ENCODE measurements around the gene PPP1R14C. TPM values are rescaled to one million over a fixed set of nuclear protein-coding genes. Genes with fewer than 3 reads are reported as not detected.

PPP1R14C gene
- total RNA-seq, 1 experiment from 2014 or later = 2.5 TPM

- peaks cover 3% of the 10 kb centered on the region for H3K27me3 Mint-ChIP-seq (ENCODE audit: insufficient read depth, unreplicated experiment)
- intact Hi-C loops (cut with micrococcal nuclease; ENCODE audit: unreplicated experiment) = no loop called here
- no peak for DNase-seq
- no peaks in the 10 kb centered on the region for H3K36me3 Mint-ChIP-seq (ENCODE audit: insufficient read depth, unreplicated experiment)
- no peaks in the 10 kb centered on the region for H3K9me3 ChIP-seq
- no peaks in the 10 kb centered on the region for H3K27me3 ChIP-seq (replicated peaks; ENCODE audit: control insufficient read depth, insufficient read depth, low read length)
- H3K4me1 Mint-ChIP-seq (ENCODE audit: low read depth, unreplicated experiment) = no peaks in the 10 kb centered on the region
- BruUV-seq (replicated peaks) = no TSS peak
- no peak overlapping the region for H3K4me3 Mint-ChIP-seq (ENCODE audit: unreplicated experiment)
- H3K36me3 ChIP-seq (ENCODE audit: control insufficient read depth, insufficient read depth, low read length) = no peaks in the 10 kb centered on the region
- ChIA-PET CTCF (no interaction called here), POLR2A (no interaction called here)
- H3K27ac Mint-ChIP-seq (ENCODE audit: unreplicated experiment) = no peak overlapping the region
- H3K9me3 Mint-ChIP-seq (ENCODE audit: unreplicated experiment) = peaks cover 10% of the 10 kb centered on the region
- TF ChIP-seq CTCF (IDR thresholded peaks at IDR 0.05; ENCODE audit: insufficient read depth in 1 of 2, low read depth in 1 of 2, low read length in 1 of 2, severe bottlenecking in 1 of 2, unreplicated experiment in 1 of 2) = no peak
- no peaks in the 10 kb centered on the region for H3K4me1 ChIP-seq
- H3K4me3 ChIP-seq (ENCODE audit: low read depth, low read length) = no peak overlapping the region
These were observed 78.0 kb downstream of the PPP1R14C start for GRCh38 chr6:150220634-150221551.

- no peaks in the 10 kb centered on the region for H3K36me3 Mint-ChIP-seq (ENCODE audit: insufficient read depth, unreplicated experiment)
- no peak overlapping the region for H3K4me3 Mint-ChIP-seq (ENCODE audit: unreplicated experiment)
- no peak for TF ChIP-seq CTCF (IDR thresholded peaks at IDR 0.05; ENCODE audit: insufficient read depth in 1 of 2, low read depth in 1 of 2, low read length in 1 of 2, severe bottlenecking in 1 of 2, unreplicated experiment in 1 of 2)
- no peaks in the 10 kb centered on the region for H3K4me1 Mint-ChIP-seq (ENCODE audit: low read depth, unreplicated experiment)
- peaks cover 3% of the 10 kb centered on the region for H3K27me3 Mint-ChIP-seq (ENCODE audit: insufficient read depth, unreplicated experiment)
- H3K4me1 ChIP-seq = no peaks in the 10 kb centered on the region
- peaks cover 10% of the 10 kb centered on the region for H3K9me3 Mint-ChIP-seq (ENCODE audit: unreplicated experiment)
- no peaks in the 10 kb centered on the region for H3K27me3 ChIP-seq (replicated peaks; ENCODE audit: control insufficient read depth, insufficient read depth, low read length)
- H3K36me3 ChIP-seq (ENCODE audit: control insufficient read depth, insufficient read depth, low read length) = no peaks in the 10 kb centered on the region
- DNase-seq = no peak
- no peak overlapping the region for H3K27ac Mint-ChIP-seq (ENCODE audit: unreplicated experiment)
- BruUV-seq (replicated peaks) = no TSS peak
- ChIA-PET CTCF (no interaction called here), POLR2A (no interaction called here)
- no peaks in the 10 kb centered on the region for H3K9me3 ChIP-seq
- no peak overlapping the region for H3K4me3 ChIP-seq (ENCODE audit: low read depth, low read length)
- intact Hi-C loops (cut with micrococcal nuclease; ENCODE audit: unreplicated experiment) = no loop called here
These were observed 82.0 kb downstream of the PPP1R14C start for GRCh38 chr6:150224820-150225219.

GRCh38 chr6:150227281-150227680 is 84.4 kb downstream of the PPP1R14C start:
- no peak for TF ChIP-seq CTCF (IDR thresholded peaks at IDR 0.05; ENCODE audit: insufficient read depth in 1 of 2, low read depth in 1 of 2, low read length in 1 of 2, severe bottlenecking in 1 of 2, unreplicated experiment in 1 of 2)
- Histone ChIP-seq H3K27me3 (replicated peaks; ENCODE audit: control insufficient read depth, insufficient read depth, low read length) (no peaks in the 10 kb centered on the region), H3K36me3 (ENCODE audit: control insufficient read depth, insufficient read depth, low read length) (no peaks in the 10 kb centered on the region), H3K4me1 (no peaks in the 10 kb centered on the region), H3K9me3 (no peaks in the 10 kb centered on the region), H3K4me3 (ENCODE audit: low read depth, low read length) (no peak overlapping the region)
- no peak for DNase-seq
- ChIA-PET CTCF (no interaction called here), POLR2A (no interaction called here)
- intact Hi-C loops (cut with micrococcal nuclease; ENCODE audit: unreplicated experiment) = no loop called here
- Mint-ChIP-seq H3K27ac (ENCODE audit: unreplicated experiment) (no peak overlapping the region), H3K4me1 (ENCODE audit: low read depth, unreplicated experiment) (no peaks in the 10 kb centered on the region), H3K36me3 (ENCODE audit: insufficient read depth, unreplicated experiment) (no peaks in the 10 kb centered on the region), H3K9me3 (ENCODE audit: unreplicated experiment) (peaks cover 10% of the 10 kb centered on the region), H3K27me3 (ENCODE audit: insufficient read depth, unreplicated experiment) (peaks cover 3% of the 10 kb centered on the region), H3K4me3 (ENCODE audit: unreplicated experiment) (no peak overlapping the region)
- no TSS peak for BruUV-seq (replicated peaks)

All from Caco-2 (cell line).